ENCODE data around the gene PIGB.
"Not testable (repeated sequence)": the region's sequence is repeated elsewhere in the genome, so short reads cannot be mapped to it uniquely, and the experiment has no call there.

The PIGB gene

GRCh38 chr15:55318588-55319494 is at the start of gene PIGB, which contains the start of gene PIGBOS1:
Gene PIGB, plus strand, starts transcription at chr15:55319222. Its CDS starts 29 bp downstream, at chr15:55319251.
Gene PIGBOS1, minus strand, starts transcription at chr15:55319123. Its CDS starts 1,331 bp downstream, at chr15:55317792.
- H3K36me3 ChIP-seq (ENCODE audit: control insufficient read depth, low read depth, low read length): no peaks in the 10 kb centered on the region
- H3K9ac ChIP-seq (ENCODE audit: low read length): peak within 1 kb of the TSS; percentile 88
- no peaks in the 10 kb centered on the region for H3K27me3 ChIP-seq (ENCODE audit: control insufficient read depth, insufficient read depth, low read length)
- no peaks in the 10 kb centered on the region for H3K9me3 ChIP-seq (ENCODE audit: control insufficient read depth, low read depth, low read length)
- peak within 1 kb of the TSS; percentile 100 for H3K4me3 ChIP-seq (ENCODE audit: low read length)
- H3K27ac ChIP-seq (ENCODE audit: low read length): peak within 1 kb of the TSS; percentile 83
- peaks cover 2% of the 10 kb centered on the region for H3K4me1 ChIP-seq (ENCODE audit: control insufficient read depth, low read depth, low read length)

DNA sequence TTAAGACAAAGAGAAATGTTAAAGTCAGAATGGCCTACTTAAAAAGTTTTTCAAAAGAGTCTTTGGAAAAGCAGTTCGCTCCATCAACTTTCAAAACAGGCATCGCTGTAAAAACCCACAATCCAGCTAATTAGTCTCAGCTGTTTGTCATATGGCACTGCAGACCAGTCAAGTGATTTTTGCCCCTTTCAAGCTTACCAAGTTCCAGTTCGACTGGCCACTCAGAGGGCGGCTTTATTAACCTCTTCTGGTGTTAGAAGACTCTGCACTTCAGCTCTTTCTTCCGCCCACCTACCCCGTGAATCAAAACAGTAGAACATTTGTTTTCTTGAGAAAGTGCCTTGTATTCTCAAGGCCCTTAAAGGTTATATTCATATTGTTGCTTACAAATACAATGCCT is 48.7 kb upstream of the PIGB start:
- Histone ChIP-seq H3K27ac (ENCODE audit: low read length) (no peak overlapping the region), H3K4me3 (ENCODE audit: low read length) (no peak overlapping the region), H3K36me3 (ENCODE audit: control insufficient read depth, low read depth, low read length) (no peaks in the 10 kb centered on the region), H3K27me3 (ENCODE audit: control insufficient read depth, insufficient read depth, low read length) (no peaks in the 10 kb centered on the region), H3K9ac (ENCODE audit: low read length) (no peak overlapping the region), H3K4me1 (ENCODE audit: control insufficient read depth, low read depth, low read length) (no peaks in the 10 kb centered on the region), H3K9me3 (ENCODE audit: control insufficient read depth, low read depth, low read length) (no peaks in the 10 kb centered on the region)

- H3K9ac ChIP-seq (ENCODE audit: low read length): no peak overlapping the region
- H3K9me3 ChIP-seq (ENCODE audit: control insufficient read depth, low read depth, low read length): no peaks in the 10 kb centered on the region
- H3K36me3 ChIP-seq (ENCODE audit: control insufficient read depth, low read depth, low read length): no peaks in the 10 kb centered on the region
- no peaks in the 10 kb centered on the region for H3K27me3 ChIP-seq (ENCODE audit: control insufficient read depth, insufficient read depth, low read length)
- no peaks in the 10 kb centered on the region for H3K4me1 ChIP-seq (ENCODE audit: control insufficient read depth, low read depth, low read length)
- no peak overlapping the region for H3K4me3 ChIP-seq (ENCODE audit: low read length)
- no peak overlapping the region for H3K27ac ChIP-seq (ENCODE audit: low read length)
Measured at GRCh38 chr15:55276324-55276723, 42.7 kb upstream of the PIGB start.

GRCh38 chr15:55277116-55277564 is 41.9 kb upstream of the PIGB start:
- Histone ChIP-seq H3K36me3 (ENCODE audit: control insufficient read depth, low read depth, low read length) (no peaks in the 10 kb centered on the region), H3K4me1 (ENCODE audit: control insufficient read depth, low read depth, low read length) (no peaks in the 10 kb centered on the region), H3K9ac (ENCODE audit: low read length) (no peak overlapping the region), H3K9me3 (ENCODE audit: control insufficient read depth, low read depth, low read length) (no peaks in the 10 kb centered on the region), H3K27ac (ENCODE audit: low read length) (no peak overlapping the region), H3K4me3 (ENCODE audit: low read length) (no peak overlapping the region), H3K27me3 (ENCODE audit: control insufficient read depth, insufficient read depth, low read length) (no peaks in the 10 kb centered on the region)

GRCh38 chr15:55277715-55278114 is 41.3 kb upstream of the PIGB start:
- Histone ChIP-seq H3K4me3 (ENCODE audit: low read length) (no peak overlapping the region), H3K36me3 (ENCODE audit: control insufficient read depth, low read depth, low read length) (no peaks in the 10 kb centered on the region), H3K27ac (ENCODE audit: low read length) (no peak overlapping the region), H3K9ac (ENCODE audit: low read length) (no peak overlapping the region), H3K27me3 (ENCODE audit: control insufficient read depth, insufficient read depth, low read length) (no peaks in the 10 kb centered on the region), H3K9me3 (ENCODE audit: control insufficient read depth, low read depth, low read length) (no peaks in the 10 kb centered on the region), H3K4me1 (ENCODE audit: control insufficient read depth, low read depth, low read length) (no peaks in the 10 kb centered on the region)

DNA sequence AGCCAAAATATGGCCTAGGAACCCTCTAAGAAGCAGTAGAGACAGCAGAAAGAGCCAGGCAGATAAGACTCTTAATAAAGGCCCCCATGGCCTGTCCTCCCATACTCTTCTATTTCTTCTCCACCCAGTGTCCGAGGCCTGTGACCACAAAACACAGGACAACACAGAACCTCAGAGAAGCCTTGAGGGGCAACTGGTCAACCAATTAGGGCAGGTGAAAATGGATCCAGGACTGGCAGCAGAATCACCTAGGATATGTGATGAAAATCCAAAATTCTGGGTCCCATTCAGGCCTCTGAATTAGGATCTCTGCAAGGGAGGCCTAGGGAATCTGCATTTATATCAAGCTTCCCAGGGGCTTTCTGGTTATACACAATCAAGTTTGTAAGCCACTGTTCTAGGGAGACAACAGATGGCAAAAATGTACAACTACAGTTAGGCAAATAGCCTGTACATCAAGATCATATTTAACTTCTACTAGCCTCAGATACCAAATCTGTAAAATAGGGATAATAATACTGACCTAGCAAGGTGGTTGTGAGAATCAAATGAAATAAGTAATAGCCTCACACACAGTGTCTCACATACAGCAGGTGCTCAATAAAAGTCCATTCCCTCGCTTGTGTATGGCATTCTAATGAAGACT is 39.8 kb upstream of the PIGB start:
- H3K9ac ChIP-seq (ENCODE audit: low read length): no peak overlapping the region
- no peaks in the 10 kb centered on the region for H3K36me3 ChIP-seq (ENCODE audit: control insufficient read depth, low read depth, low read length)
- H3K9me3 ChIP-seq (ENCODE audit: control insufficient read depth, low read depth, low read length): no peaks in the 10 kb centered on the region
- no peak overlapping the region for H3K27ac ChIP-seq (ENCODE audit: low read length)
- H3K4me3 ChIP-seq (ENCODE audit: low read length): no peak overlapping the region
- no peaks in the 10 kb centered on the region for H3K27me3 ChIP-seq (ENCODE audit: control insufficient read depth, insufficient read depth, low read length)
- peaks cover under 1% of the 10 kb centered on the region for H3K4me1 ChIP-seq (ENCODE audit: control insufficient read depth, low read depth, low read length)

DNA sequence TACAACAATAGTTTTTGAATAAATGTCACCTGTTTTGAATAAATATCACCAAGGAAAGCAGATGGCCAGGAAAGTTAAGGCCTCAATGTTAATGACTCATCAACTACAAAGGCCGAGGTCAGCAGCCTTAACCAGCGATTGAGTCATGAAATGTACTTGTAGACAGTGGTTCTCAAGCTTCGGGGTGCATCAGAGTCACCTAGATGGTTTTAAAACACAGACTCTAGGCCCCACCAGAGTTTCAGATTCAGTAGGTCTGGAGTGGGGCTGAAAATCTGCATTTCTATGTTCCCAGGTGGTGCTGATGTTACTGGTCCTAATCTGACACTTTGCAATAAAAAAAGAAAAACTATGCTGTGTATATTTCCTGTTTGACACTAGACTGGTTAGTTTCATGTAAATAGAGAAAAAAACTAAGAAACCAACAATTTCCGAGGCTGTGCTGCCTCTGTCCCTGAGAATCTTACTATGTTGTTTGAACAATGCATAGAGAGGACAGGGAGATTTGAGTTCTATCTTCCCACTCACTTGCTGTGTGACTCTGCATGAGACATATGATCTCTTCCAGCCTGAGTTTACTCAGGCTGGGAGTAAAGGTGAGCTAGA is 39.2 kb upstream of the PIGB start:
- Histone ChIP-seq H3K36me3 (ENCODE audit: control insufficient read depth, low read depth, low read length) (no peaks in the 10 kb centered on the region), H3K4me1 (ENCODE audit: control insufficient read depth, low read depth, low read length) (peaks cover 7% of the 10 kb centered on the region), H3K4me3 (ENCODE audit: low read length) (no peak overlapping the region), H3K27me3 (ENCODE audit: control insufficient read depth, insufficient read depth, low read length) (no peaks in the 10 kb centered on the region), H3K9ac (ENCODE audit: low read length) (no peak overlapping the region), H3K9me3 (ENCODE audit: control insufficient read depth, low read depth, low read length) (no peaks in the 10 kb centered on the region), H3K27ac (ENCODE audit: low read length) (no peak overlapping the region)

- not testable (repeated sequence) for H3K4me3 ChIP-seq (ENCODE audit: low read length); H3K9ac ChIP-seq (ENCODE audit: low read length); H3K9me3 ChIP-seq (ENCODE audit: control insufficient read depth, low read depth, low read length); H3K27me3 ChIP-seq (ENCODE audit: control insufficient read depth, insufficient read depth, low read length); H3K27ac ChIP-seq (ENCODE audit: low read length); H3K4me1 ChIP-seq (ENCODE audit: control insufficient read depth, low read depth, low read length); H3K36me3 ChIP-seq (ENCODE audit: control insufficient read depth, low read depth, low read length)
Measured at GRCh38 chr15:55280589-55280988, 38.4 kb upstream of the PIGB start.

GRCh38 chr15:55281517-55282228 is 37.3 kb upstream of the PIGB start:
- H3K27me3 ChIP-seq (ENCODE audit: control insufficient read depth, insufficient read depth, low read length): no peaks in the 10 kb centered on the region
- no peak overlapping the region for H3K9ac ChIP-seq (ENCODE audit: low read length)
- H3K36me3 ChIP-seq (ENCODE audit: control insufficient read depth, low read depth, low read length): no peaks in the 10 kb centered on the region
- H3K9me3 ChIP-seq (ENCODE audit: control insufficient read depth, low read depth, low read length): no peaks in the 10 kb centered on the region
- H3K4me1 ChIP-seq (ENCODE audit: control insufficient read depth, low read depth, low read length): peaks cover 7% of the 10 kb centered on the region
- no peak overlapping the region for H3K4me3 ChIP-seq (ENCODE audit: low read length)
- H3K27ac ChIP-seq (ENCODE audit: low read length): no peak overlapping the region

- Histone ChIP-seq H3K4me1 (ENCODE audit: control insufficient read depth, low read depth, low read length) (peaks cover 7% of the 10 kb centered on the region), H3K4me3 (ENCODE audit: low read length) (no peak overlapping the region), H3K9me3 (ENCODE audit: control insufficient read depth, low read depth, low read length) (no peaks in the 10 kb centered on the region)
Measured at GRCh38 chr15:55282284-55282833, 36.7 kb upstream of the PIGB start.

More at GRCh38 chr15:55282284-55282833, 36.7 kb upstream of the PIGB start:
- no peaks in the 10 kb centered on the region for H3K36me3 ChIP-seq (ENCODE audit: control insufficient read depth, low read depth, low read length)
- H3K9ac ChIP-seq (ENCODE audit: low read length): no peak overlapping the region
- H3K27ac ChIP-seq (ENCODE audit: low read length): no peak overlapping the region
- H3K27me3 ChIP-seq (ENCODE audit: control insufficient read depth, insufficient read depth, low read length): no peaks in the 10 kb centered on the region
